Measurements from ENCODE around the gene ATG5.

GRCh38 chr6:106309766-106310373 is 15.7 kb downstream of the ATG5 start:
- no peak for TF ChIP-seq CTCF (IDR thresholded peaks at IDR 0.05)
- TF ChIP-seq POLR2A (IDR thresholded peaks at IDR 0.05) = no peak
